Trophoblast cell (in vitro differentiated cells and primary cell): ENCODE data around the gene NFKBIZ.

Source experiments
- DNase-seq, 2 donors: peaks; one replicate each; pipeline ENCODE4 v3.0.0-alpha.2; 2016
- H2AFZ ChIP-seq: 2 replicates; pipeline ENCODE4 v1.6.1; 2013; ENCODE audit warnings: low read length, moderate library complexity, mild to moderate bottlenecking; ENCODE audit not compliant: insufficient read depth, poor library complexity
- H2AK5ac ChIP-seq: 2 replicates; pipeline ENCODE4 v1.6.1; 2013; ENCODE audit warnings: mild to moderate bottlenecking, low read length
- H2BK120ac ChIP-seq: 2 replicates; pipeline ENCODE4 v1.6.1; 2013; ENCODE audit warnings: low read length, mild to moderate bottlenecking, moderate library complexity; ENCODE audit not compliant: insufficient read depth, poor library complexity
- H2BK12ac ChIP-seq: 2 replicates; pipeline ENCODE4 v1.6.1; 2013; ENCODE audit warnings: mild to moderate bottlenecking, low read length, moderate library complexity
- H2BK5ac ChIP-seq: 2 replicates; pipeline ENCODE4 v1.6.1; 2013; ENCODE audit warnings: low read length, low read depth, moderate library complexity, mild to moderate bottlenecking; ENCODE audit not compliant: poor library complexity
- H3K14ac ChIP-seq: 2 replicates; pipeline ENCODE4 v1.6.1; 2013; ENCODE audit warnings: mild to moderate bottlenecking, low read length
- H3K18ac ChIP-seq: 2 replicates; pipeline ENCODE4 v1.6.1; 2013; ENCODE audit warnings: mild to moderate bottlenecking, low read length
- H3K23ac ChIP-seq: 2 replicates; pipeline ENCODE4 v1.6.1; 2013; ENCODE audit warnings: low read length
- H3K27ac ChIP-seq: 2 replicates; pipeline ENCODE4 v1.5.1; 2013; ENCODE audit warnings: low read depth, mild to moderate bottlenecking, inconsistent platforms, low read length, moderate library complexity
- H3K27me3 ChIP-seq: 2 replicates; pipeline ENCODE4 v1.6.1; 2013; ENCODE audit warnings: inconsistent platforms, mild to moderate bottlenecking, low read length, moderate library complexity; ENCODE audit not compliant: insufficient read depth
- H3K36me3 ChIP-seq, 2 experiments: 1 replicate in 1 of 2; 2 replicates in 1 of 2; pipeline ENCODE4 v1.6.1; 2013; ENCODE audit warnings: low read length in 2 of 2, mild to moderate bottlenecking in 2 of 2, moderate library complexity in 1 of 2; ENCODE audit not compliant: insufficient read depth in 2 of 2, control insufficient read depth in 1 of 2
- H3K4ac ChIP-seq: 2 replicates; pipeline ENCODE4 v1.6.1; 2013; ENCODE audit warnings: low read depth, mild to moderate bottlenecking, low read length, moderate library complexity
- H3K4me1 ChIP-seq, 2 experiments: 1 replicate in 1 of 2; 2 replicates in 1 of 2; pipeline ENCODE4 v1.6.1; 2013; ENCODE audit warnings: low read length in 2 of 2, mild to moderate bottlenecking in 2 of 2, moderate library complexity in 1 of 2; ENCODE audit not compliant: insufficient read depth in 2 of 2, control insufficient read depth in 1 of 2
- H3K4me2 ChIP-seq: 2 replicates; pipeline ENCODE4 v1.6.1; 2013; ENCODE audit warnings: inconsistent platforms, mild to moderate bottlenecking, low read length, moderate library complexity
- H3K4me3 ChIP-seq: 2 replicates; pipeline ENCODE4 v1.5.1; 2013; ENCODE audit warnings: mild to moderate bottlenecking, low read depth, low read length, inconsistent platforms
- H3K79me1 ChIP-seq: one replicate; pipeline ENCODE4 v1.6.1; 2013; ENCODE audit warnings: low read length
- H3K79me2 ChIP-seq: 2 replicates; pipeline ENCODE4 v1.6.1; 2013; ENCODE audit warnings: low read length, mild to moderate bottlenecking; ENCODE audit not compliant: control insufficient read depth, insufficient read depth, poor library complexity
- H3K9ac ChIP-seq: 2 replicates; pipeline ENCODE4 v1.6.1; 2013; ENCODE audit warnings: mild to moderate bottlenecking, low read length
- H3K9me3 ChIP-seq: 2 replicates; pipeline ENCODE4 v1.6.1; 2013; ENCODE audit warnings: low read depth, mild to moderate bottlenecking, control low read depth, inconsistent platforms, low read length; ENCODE audit not compliant: insufficient read depth
- H4K12ac ChIP-seq: 2 replicates; pipeline ENCODE4 v1.6.1; 2013; ENCODE audit warnings: low read depth, mild to moderate bottlenecking, low read length, moderate library complexity
- H4K8ac ChIP-seq: 2 replicates; pipeline ENCODE4 v1.6.1; 2013; ENCODE audit warnings: low read depth, mild to moderate bottlenecking, low read length, moderate library complexity
- H4K91ac ChIP-seq: one replicate; pipeline ENCODE4 v1.6.1; 2013; ENCODE audit warnings: low read depth, mild to moderate bottlenecking, low read length, moderate library complexity
- WGBS: extraction: QIAGEN DNeasy Blood & Tissue Kit; methylation state at CpG from one replicate; pipeline ENCODE4 v1.1.7; 2013; ENCODE audit warnings: missing lambda C conversion rate; ENCODE audit not compliant: insufficient read length, insufficient coverage; ENCODE audit errors: extremely low coverage; 5-methylcytosine and 5-hydroxymethylcytosine counted together

Gene NFKBIZ

GRCh38 chr3:101836652-101837598 lies 12.4 kb upstream of the NFKBIZ start:
- Histone ChIP-seq H2AK5ac (no peak overlapping the region), H4K12ac (no peak overlapping the region), H2AFZ (no peak overlapping the region), H2BK12ac (no peak overlapping the region), H4K91ac (no peak overlapping the region), H3K18ac (no peak overlapping the region), H3K23ac (no peak overlapping the region), H3K4ac (no peak overlapping the region), H4K8ac (no peak overlapping the region), H3K14ac (no peak overlapping the region), H3K4me2 (no peak overlapping the region), H3K27ac (no peak overlapping the region), H2BK5ac (no peak overlapping the region), H3K9ac (no peak overlapping the region), H3K27me3 (no peaks in the 10 kb centered on the region), H2BK120ac (no peak overlapping the region), H3K36me3 (no peaks in the 10 kb centered on the region), H3K4me3 (no peak overlapping the region), H3K9me3 (no peaks in the 10 kb centered on the region), H3K4me1 (no peaks in the 10 kb centered on the region), H3K79me2 (no peaks in the 10 kb centered on the region), H3K79me1 (peaks cover under 1% of the 10 kb centered on the region)
- WGBS, result no CpG with 5 or more reads among the region's 3 CpGs
- DNase-seq, result peak in 1 of 2 donors; percentile 8

- Histone ChIP-seq H4K8ac (no peak overlapping the region), H3K36me3 (no peaks in the 10 kb centered on the region), H3K4me1 (peaks cover 3 to 4% of the 10 kb centered on the region in 2 experiments), H3K23ac (no peak overlapping the region), H3K14ac (no peak overlapping the region), H3K79me1 (peaks cover 6% of the 10 kb centered on the region), H3K9me3 (no peaks in the 10 kb centered on the region), H2AK5ac (no peak overlapping the region), H4K91ac (no peak overlapping the region), H3K9ac (no peak overlapping the region), H3K4ac (no peak overlapping the region), H3K4me3 (no peak overlapping the region), H3K79me2 (no peaks in the 10 kb centered on the region), H2BK5ac (no peak overlapping the region), H2BK12ac (no peak overlapping the region), H4K12ac (no peak overlapping the region), H3K27ac (no peak overlapping the region), H2AFZ (no peak overlapping the region), H2BK120ac (no peak overlapping the region), H3K27me3 (no peaks in the 10 kb centered on the region), H3K4me2 (no peak overlapping the region), H3K18ac (no peak overlapping the region)
- WGBS, result no CpG with 5 or more reads among the region's 2 CpGs
- peak in 1 of 2 donors; percentile 46 for DNase-seq
Observed at GRCh38 chr3:101838691-101839090, 10.6 kb upstream of the NFKBIZ start.

- no peak overlapping the region for H2AFZ ChIP-seq
- H3K9me3 ChIP-seq, result no peaks in the 10 kb centered on the region
- peaks cover 6% of the 10 kb centered on the region for H3K79me1 ChIP-seq
- no peak overlapping the region for H2BK120ac ChIP-seq
- no peaks in the 10 kb centered on the region for H3K79me2 ChIP-seq
- no peak overlapping the region for H3K23ac ChIP-seq
- no peak overlapping the region for H2BK12ac ChIP-seq
- no peak overlapping the region for H3K14ac ChIP-seq
- no peak for DNase-seq
- H3K4ac ChIP-seq, result no peak overlapping the region
- no peak overlapping the region for H3K4me2 ChIP-seq
- no peak overlapping the region for H2BK5ac ChIP-seq
- H3K36me3 ChIP-seq, result no peaks in the 10 kb centered on the region
- peaks cover 3 to 4% of the 10 kb centered on the region in 2 experiments for H3K4me1 ChIP-seq
- H3K27ac ChIP-seq, result no peak overlapping the region
- H3K27me3 ChIP-seq, result no peaks in the 10 kb centered on the region
- H4K91ac ChIP-seq, result no peak overlapping the region
- no peak overlapping the region for H2AK5ac ChIP-seq
- no peak overlapping the region for H3K9ac ChIP-seq
- no peak overlapping the region for H3K18ac ChIP-seq
- H4K12ac ChIP-seq, result no peak overlapping the region
- H3K4me3 ChIP-seq, result no peak overlapping the region
- H4K8ac ChIP-seq, result no peak overlapping the region
Observed at GRCh38 chr3:101840066-101840465, 9.2 kb upstream of the NFKBIZ start.

- no peaks in the 10 kb centered on the region for H3K9me3 ChIP-seq
- no peak overlapping the region for H3K9ac ChIP-seq
- no peak overlapping the region for H4K8ac ChIP-seq
- H3K18ac ChIP-seq, result no peak overlapping the region
- H3K27ac ChIP-seq, result no peak overlapping the region
- H3K4me2 ChIP-seq, result no peak overlapping the region
- no peak overlapping the region for H3K4ac ChIP-seq
- no peaks in the 10 kb centered on the region for H3K36me3 ChIP-seq
- H4K12ac ChIP-seq, result no peak overlapping the region
- no peak overlapping the region for H4K91ac ChIP-seq
- no peak overlapping the region for H3K14ac ChIP-seq
- no peak for DNase-seq
- peak overlapping the region; percentile 2 for H2BK12ac ChIP-seq
- no CpG with 5 or more reads among the region's 2 CpGs for WGBS
- H3K4me1 ChIP-seq, result peaks cover 3 to 4% of the 10 kb centered on the region in 2 experiments
- H2BK120ac ChIP-seq, result no peak overlapping the region
- no peak overlapping the region for H2AK5ac ChIP-seq
- peaks cover 6% of the 10 kb centered on the region for H3K79me1 ChIP-seq
- H3K23ac ChIP-seq, result no peak overlapping the region
- H2AFZ ChIP-seq, result no peak overlapping the region
- H2BK5ac ChIP-seq, result no peak overlapping the region
- H3K79me2 ChIP-seq, result no peaks in the 10 kb centered on the region
- no peak overlapping the region for H3K4me3 ChIP-seq
- H3K27me3 ChIP-seq, result no peaks in the 10 kb centered on the region
Observed at GRCh38 chr3:101842245-101842934, 6.9 kb upstream of the NFKBIZ start.
